HG02588 (cell line): ENCODE measurements around the gene SIVA1.
"Not testable (repeated sequence)": the region's sequence is repeated elsewhere in the genome, so short reads cannot be mapped to it uniquely, and the experiment has no call there.

Experiments used
- ATAC-seq: cut with Tn5 transposase; IDR thresholded peaks from one replicate; pipeline ENCODE4 v1.9.1; 2021; ENCODE audit warnings: mild to moderate bottlenecking, moderate library complexity; ENCODE audit not compliant: unreplicated experiment

Gene SIVA1

GRCh38 chr14:104719343-104719742 lies 33.6 kb upstream of the SIVA1 start:
- ATAC-seq: no peak

GRCh38 chr14:104721505-104722431 lies 31.2 kb upstream of the SIVA1 start:
- ATAC-seq: no peak

GRCh38 chr14:104722938-104723650 lies 29.9 kb upstream of the SIVA1 start:
- no peak for ATAC-seq

GRCh38 chr14:104723651-104724406 lies 29.1 kb upstream of the SIVA1 start, which contains the start of gene ADSS1:
ADSS1 (plus strand) TSS chr14:104724229; CDS start chr14:104724271, 42 bp downstream.
- no peak for ATAC-seq

- no peak for ATAC-seq
Observed at GRCh38 chr14:104724407-104724980, 28.5 kb upstream of the SIVA1 start.

GRCh38 chr14:104724981-104725771 lies 27.8 kb upstream of the SIVA1 start:
- ATAC-seq: no peak

- no peak for ATAC-seq
Observed at GRCh38 chr14:104725772-104726548, 27.0 kb upstream of the SIVA1 start.

- no peak for ATAC-seq
Observed at GRCh38 chr14:104726600-104727451, 26.1 kb upstream of the SIVA1 start.

GRCh38 chr14:104728631-104729030 lies 24.3 kb upstream of the SIVA1 start:
- no peak for ATAC-seq

- not testable (repeated sequence) for ATAC-seq
Observed at GRCh38 chr14:104729176-104729834, 23.6 kb upstream of the SIVA1 start.

- ATAC-seq: no peak
Observed at GRCh38 chr14:104729835-104730181, 23.1 kb upstream of the SIVA1 start.

- no peak for ATAC-seq
Observed at GRCh38 chr14:104730487-104730886, 22.5 kb upstream of the SIVA1 start.

GRCh38 chr14:104731320-104732294 lies 21.3 kb upstream of the SIVA1 start:
- ATAC-seq: no peak

- ATAC-seq: no peak
Observed at GRCh38 chr14:104732355-104732804, 20.6 kb upstream of the SIVA1 start.

GRCh38 chr14:104732931-104733681 lies 19.8 kb upstream of the SIVA1 start:
- ATAC-seq: no peak

GRCh38 chr14:104734051-104734587 lies 18.8 kb upstream of the SIVA1 start:
- no peak for ATAC-seq
